ENCODE results near the gene SFRP2.

The SFRP2 gene

DNA sequence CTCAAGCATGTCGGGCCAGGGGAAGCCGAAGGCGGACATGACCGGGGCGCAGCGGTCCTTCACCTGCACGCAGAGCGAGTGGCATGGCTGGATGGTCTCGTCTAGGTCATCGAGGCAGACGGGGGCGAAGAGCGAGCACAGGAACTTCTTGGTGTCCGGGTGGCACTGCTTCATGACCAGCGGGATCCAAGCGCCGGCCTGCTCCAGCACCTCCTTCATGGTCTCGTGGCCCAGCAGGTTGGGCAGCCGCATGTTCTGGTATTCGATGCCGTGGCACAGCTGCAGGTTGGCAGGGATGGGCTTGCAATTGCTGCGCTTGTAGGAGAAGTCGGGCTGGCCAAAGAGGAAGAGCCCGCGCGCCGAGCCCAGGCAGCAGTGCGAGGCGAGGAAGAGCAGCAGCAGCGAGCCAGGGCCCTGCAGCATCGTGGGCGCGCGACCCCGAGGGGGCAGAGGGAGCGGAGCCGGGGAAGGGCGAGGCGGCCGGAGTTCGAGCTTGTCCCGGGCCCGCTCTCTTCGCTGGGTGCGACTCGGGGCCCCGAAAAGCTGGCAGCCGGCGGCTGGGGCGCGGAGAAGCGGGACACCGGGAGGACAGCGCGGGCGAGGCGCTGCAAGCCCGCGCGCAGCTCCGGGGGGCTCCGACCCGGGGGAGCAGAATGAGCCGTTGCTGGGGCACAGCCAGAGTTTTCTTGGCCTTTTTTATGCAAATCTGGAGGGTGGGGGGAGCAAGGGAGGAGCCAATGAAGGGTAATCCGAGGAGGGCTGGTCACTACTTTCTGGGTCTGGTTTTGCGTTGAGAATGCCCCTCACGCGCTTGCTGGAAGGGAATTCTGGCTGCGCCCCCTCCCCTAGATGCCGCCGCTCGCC lies at the start of gene SFRP2:
SFRP2 (minus strand) TSS at position 671 of the 864 bp plus-strand sequence; CDS start at position 423, 248 bp downstream.
- peaks cover 88% of the 10 kb centered on the region for H3K27me3 ChIP-seq (ENCODE audit: control insufficient read depth, insufficient read depth, low read length)
- H3K4me3 ChIP-seq (ENCODE audit: low read length): no peak within 1 kb of the TSS
- H3K36me3 ChIP-seq (ENCODE audit: control insufficient read depth, insufficient read depth, low read length): no peaks in the 10 kb centered on the region

GRCh38 chr4:153838564-153838963 lies 49.7 kb upstream of the SFRP2 start:
- no peaks in the 10 kb centered on the region for H3K4me1 ChIP-seq (ENCODE audit: control insufficient read depth, insufficient read depth, low read length)
- no peaks in the 10 kb centered on the region for H3K9me3 ChIP-seq (ENCODE audit: control insufficient read depth, low read length)
- H3K36me3 ChIP-seq (ENCODE audit: control insufficient read depth, insufficient read depth, low read length): no peaks in the 10 kb centered on the region
- no peaks in the 10 kb centered on the region for H3K27me3 ChIP-seq (ENCODE audit: control insufficient read depth, insufficient read depth, low read length)
- no peak overlapping the region for H3K4me3 ChIP-seq (ENCODE audit: low read length)
- H3K9ac ChIP-seq (ENCODE audit: low read length): no peak overlapping the region

More for the DNA sequence above, at the start of gene SFRP2:
- H3K4me1 ChIP-seq (ENCODE audit: control insufficient read depth, insufficient read depth, low read length): peaks cover 21% of the 10 kb centered on the region
- no peaks in the 10 kb centered on the region for H3K9me3 ChIP-seq (ENCODE audit: control insufficient read depth, low read length)
- H3K9ac ChIP-seq (ENCODE audit: low read length): no peak within 1 kb of the TSS

GRCh38 chr4:153834901-153835300 lies 46.0 kb upstream of the SFRP2 start:
- Histone ChIP-seq H3K36me3 (ENCODE audit: control insufficient read depth, insufficient read depth, low read length) (no peaks in the 10 kb centered on the region), H3K27me3 (ENCODE audit: control insufficient read depth, insufficient read depth, low read length) (no peaks in the 10 kb centered on the region), H3K4me1 (ENCODE audit: control insufficient read depth, insufficient read depth, low read length) (no peaks in the 10 kb centered on the region), H3K4me3 (ENCODE audit: low read length) (no peak overlapping the region), H3K9me3 (ENCODE audit: control insufficient read depth, low read length) (no peaks in the 10 kb centered on the region), H3K9ac (ENCODE audit: low read length) (no peak overlapping the region)

GRCh38 chr4:153832720-153833287 lies 43.9 kb upstream of the SFRP2 start:
- Histone ChIP-seq H3K27me3 (ENCODE audit: control insufficient read depth, insufficient read depth, low read length) (no peaks in the 10 kb centered on the region), H3K9me3 (ENCODE audit: control insufficient read depth, low read length) (no peaks in the 10 kb centered on the region), H3K4me3 (ENCODE audit: low read length) (no peak overlapping the region), H3K36me3 (ENCODE audit: control insufficient read depth, insufficient read depth, low read length) (no peaks in the 10 kb centered on the region), H3K9ac (ENCODE audit: low read length) (no peak overlapping the region), H3K4me1 (ENCODE audit: control insufficient read depth, insufficient read depth, low read length) (no peaks in the 10 kb centered on the region)

GRCh38 chr4:153832054-153832453 lies 43.2 kb upstream of the SFRP2 start:
- H3K36me3 ChIP-seq (ENCODE audit: control insufficient read depth, insufficient read depth, low read length): no peaks in the 10 kb centered on the region
- no peaks in the 10 kb centered on the region for H3K4me1 ChIP-seq (ENCODE audit: control insufficient read depth, insufficient read depth, low read length)
- H3K27me3 ChIP-seq (ENCODE audit: control insufficient read depth, insufficient read depth, low read length): no peaks in the 10 kb centered on the region
- no peak overlapping the region for H3K9ac ChIP-seq (ENCODE audit: low read length)
- no peaks in the 10 kb centered on the region for H3K9me3 ChIP-seq (ENCODE audit: control insufficient read depth, low read length)
- no peak overlapping the region for H3K4me3 ChIP-seq (ENCODE audit: low read length)

DNA sequence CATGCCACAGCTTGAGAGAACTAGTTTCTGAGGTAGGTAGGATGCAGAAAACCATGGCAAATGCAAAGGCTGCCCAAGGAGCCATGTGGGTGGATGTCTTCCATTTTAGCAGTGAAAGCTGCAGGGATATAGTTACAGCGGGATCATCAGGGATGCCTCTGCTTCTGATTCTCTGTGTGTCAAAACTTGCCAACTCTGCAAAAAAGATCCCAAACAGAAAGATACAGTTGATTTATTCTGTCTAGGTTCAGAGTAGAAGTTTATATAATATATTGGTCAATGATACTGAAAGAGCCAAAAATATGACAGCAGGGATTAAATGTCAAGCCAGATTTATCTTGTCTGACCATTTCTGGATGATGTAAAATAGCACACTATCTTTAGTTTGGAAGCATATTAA lies 42.4 kb upstream of the SFRP2 start:
- Histone ChIP-seq H3K27me3 (ENCODE audit: control insufficient read depth, insufficient read depth, low read length) (no peaks in the 10 kb centered on the region), H3K4me1 (ENCODE audit: control insufficient read depth, insufficient read depth, low read length) (no peaks in the 10 kb centered on the region), H3K4me3 (ENCODE audit: low read length) (no peak overlapping the region), H3K9me3 (ENCODE audit: control insufficient read depth, low read length) (no peaks in the 10 kb centered on the region), H3K36me3 (ENCODE audit: control insufficient read depth, insufficient read depth, low read length) (no peaks in the 10 kb centered on the region), H3K9ac (ENCODE audit: low read length) (no peak overlapping the region)

DNA sequence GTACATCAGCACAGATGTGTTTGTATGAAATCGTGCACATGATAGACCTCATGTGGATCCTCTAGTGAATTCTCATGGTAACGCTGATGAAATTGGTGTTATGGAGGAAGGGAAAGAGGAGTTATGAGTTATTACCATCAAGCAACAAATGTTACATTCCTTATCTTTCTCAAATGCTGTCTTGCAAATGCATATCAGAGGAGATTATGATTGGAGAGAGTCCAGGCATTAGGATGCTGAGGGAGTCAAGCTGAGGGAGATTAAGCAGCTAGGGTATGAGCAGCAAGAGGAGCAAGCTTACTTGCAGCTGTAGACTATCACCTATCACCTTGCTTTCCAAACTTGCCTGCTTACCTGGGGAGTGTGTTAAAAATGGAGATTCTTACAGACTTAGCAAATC lies 36.8 kb upstream of the SFRP2 start:
- H3K4me1 ChIP-seq (ENCODE audit: control insufficient read depth, insufficient read depth, low read length): no peaks in the 10 kb centered on the region
- H3K36me3 ChIP-seq (ENCODE audit: control insufficient read depth, insufficient read depth, low read length): no peaks in the 10 kb centered on the region
- no peak overlapping the region for H3K9ac ChIP-seq (ENCODE audit: low read length)
- H3K27me3 ChIP-seq (ENCODE audit: control insufficient read depth, insufficient read depth, low read length): no peaks in the 10 kb centered on the region
- no peak overlapping the region for H3K4me3 ChIP-seq (ENCODE audit: low read length)
- H3K9me3 ChIP-seq (ENCODE audit: control insufficient read depth, low read length): no peaks in the 10 kb centered on the region

DNA sequence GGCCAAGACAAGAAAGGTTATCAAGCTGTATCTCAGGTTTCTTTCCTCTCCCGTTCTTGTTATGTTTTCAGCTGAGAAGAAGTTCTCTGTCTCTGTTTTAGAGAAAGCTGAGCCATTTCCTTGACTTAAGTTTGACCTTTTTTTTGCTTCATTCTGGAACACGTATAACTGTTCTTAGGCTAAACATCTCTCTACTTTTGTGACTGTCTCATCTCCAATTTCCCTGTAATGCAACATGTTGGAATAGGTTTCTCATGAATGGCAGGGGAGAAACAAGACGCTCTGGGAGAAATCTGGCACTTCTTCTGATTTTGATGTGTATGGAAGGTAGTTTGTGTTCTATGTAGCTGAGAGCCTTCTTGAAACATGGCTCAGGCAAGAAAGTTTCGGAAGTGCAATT lies 36.2 kb upstream of the SFRP2 start:
- no peaks in the 10 kb centered on the region for H3K27me3 ChIP-seq (ENCODE audit: control insufficient read depth, insufficient read depth, low read length)
- H3K9me3 ChIP-seq (ENCODE audit: control insufficient read depth, low read length): no peaks in the 10 kb centered on the region
- no peaks in the 10 kb centered on the region for H3K36me3 ChIP-seq (ENCODE audit: control insufficient read depth, insufficient read depth, low read length)
- H3K4me1 ChIP-seq (ENCODE audit: control insufficient read depth, insufficient read depth, low read length): no peaks in the 10 kb centered on the region
- H3K4me3 ChIP-seq (ENCODE audit: low read length): no peak overlapping the region
- H3K9ac ChIP-seq (ENCODE audit: low read length): no peak overlapping the region

- no peak overlapping the region for H3K9ac ChIP-seq (ENCODE audit: low read length)
- no peaks in the 10 kb centered on the region for H3K4me1 ChIP-seq (ENCODE audit: control insufficient read depth, insufficient read depth, low read length)
- no peaks in the 10 kb centered on the region for H3K9me3 ChIP-seq (ENCODE audit: control insufficient read depth, low read length)
- no peak overlapping the region for H3K4me3 ChIP-seq (ENCODE audit: low read length)
- no peaks in the 10 kb centered on the region for H3K36me3 ChIP-seq (ENCODE audit: control insufficient read depth, insufficient read depth, low read length)
- no peaks in the 10 kb centered on the region for H3K27me3 ChIP-seq (ENCODE audit: control insufficient read depth, insufficient read depth, low read length)
Observed at GRCh38 chr4:153824501-153824900, 35.6 kb upstream of the SFRP2 start.

- Histone ChIP-seq H3K4me1 (ENCODE audit: control insufficient read depth, insufficient read depth, low read length) (no peaks in the 10 kb centered on the region), H3K9ac (ENCODE audit: low read length) (no peak overlapping the region), H3K36me3 (ENCODE audit: control insufficient read depth, insufficient read depth, low read length) (no peaks in the 10 kb centered on the region), H3K27me3 (ENCODE audit: control insufficient read depth, insufficient read depth, low read length) (no peaks in the 10 kb centered on the region), H3K4me3 (ENCODE audit: low read length) (no peak overlapping the region), H3K9me3 (ENCODE audit: control insufficient read depth, low read length) (no peaks in the 10 kb centered on the region)
Observed at GRCh38 chr4:153823483-153823882, 34.6 kb upstream of the SFRP2 start.

DNA sequence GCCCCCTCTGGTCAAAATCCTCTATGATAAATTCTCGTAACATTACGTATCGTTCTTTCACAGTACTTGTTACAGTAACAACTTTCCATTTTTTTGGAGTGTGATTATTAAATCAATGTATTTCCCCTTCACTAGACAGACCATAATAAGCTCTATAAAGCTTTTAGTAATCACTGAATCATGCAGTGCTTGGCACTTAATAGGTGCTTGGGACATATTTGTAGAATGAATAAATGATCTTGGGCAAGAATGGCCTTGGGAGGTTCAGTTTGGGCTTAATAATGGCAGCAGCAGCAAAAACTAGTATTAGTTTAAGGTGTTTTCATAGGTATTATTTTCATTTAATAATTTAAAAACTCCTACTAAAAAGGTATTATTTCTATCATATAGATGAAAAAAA lies 33.4 kb upstream of the SFRP2 start:
- no peak overlapping the region for H3K4me3 ChIP-seq (ENCODE audit: low read length)
- no peak overlapping the region for H3K9ac ChIP-seq (ENCODE audit: low read length)
- H3K4me1 ChIP-seq (ENCODE audit: control insufficient read depth, insufficient read depth, low read length): no peaks in the 10 kb centered on the region
- H3K9me3 ChIP-seq (ENCODE audit: control insufficient read depth, low read length): no peaks in the 10 kb centered on the region
- H3K36me3 ChIP-seq (ENCODE audit: control insufficient read depth, insufficient read depth, low read length): no peaks in the 10 kb centered on the region
- H3K27me3 ChIP-seq (ENCODE audit: control insufficient read depth, insufficient read depth, low read length): no peaks in the 10 kb centered on the region

DNA sequence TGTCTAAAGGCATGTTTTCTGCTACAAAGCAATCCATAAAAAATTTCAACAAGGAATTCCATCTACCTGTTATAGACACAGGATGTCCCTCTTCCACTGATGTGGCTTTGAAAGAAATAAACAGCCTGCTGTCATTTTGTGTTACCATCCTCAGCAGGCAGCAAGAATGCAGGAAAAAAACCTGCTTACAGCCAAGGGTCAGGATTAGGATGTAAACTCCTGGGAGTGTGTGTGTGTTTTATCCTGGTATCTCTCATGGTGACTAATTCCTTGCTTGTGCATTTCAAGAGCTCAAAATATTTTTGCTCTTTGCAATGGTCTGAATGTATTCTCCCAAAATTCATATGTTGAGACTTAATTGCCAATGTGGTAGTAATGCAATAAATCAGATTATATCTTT lies 28.6 kb upstream of the SFRP2 start:
- no peaks in the 10 kb centered on the region for H3K4me1 ChIP-seq (ENCODE audit: control insufficient read depth, insufficient read depth, low read length)
- no peaks in the 10 kb centered on the region for H3K36me3 ChIP-seq (ENCODE audit: control insufficient read depth, insufficient read depth, low read length)
- H3K4me3 ChIP-seq (ENCODE audit: low read length): no peak overlapping the region
- H3K9me3 ChIP-seq (ENCODE audit: control insufficient read depth, low read length): no peaks in the 10 kb centered on the region
- H3K27me3 ChIP-seq (ENCODE audit: control insufficient read depth, insufficient read depth, low read length): no peaks in the 10 kb centered on the region
- H3K9ac ChIP-seq (ENCODE audit: low read length): no peak overlapping the region

All from mucosa of stomach (tissue), 1 donor.